NT2/D1 (cell line): Measurements from ENCODE around the gene INTS6L.

Source experiments
- SUZ12 ChIP-seq: IDR thresholded peaks from 2 replicates; pipeline ENCODE4 v1.6.1; 2011; ENCODE audit not compliant: insufficient read length, insufficient read depth; ENCODE audit errors: extremely low read depth
- YY1 ChIP-seq: IDR thresholded peaks from 2 replicates; pipeline ENCODE4 v1.6.1; 2011; ENCODE audit not compliant: insufficient read length, insufficient read depth
- ZNF274 ChIP-seq: IDR thresholded peaks from 2 replicates; pipeline ENCODE4 v1.6.1; 2011; ENCODE audit warnings: mild to moderate bottlenecking, low read depth, low read length

GRCh38 chrX:135497736-135498135 lies 22.7 kb upstream of the INTS6L start:
- no peak for TF ChIP-seq YY1
- TF ChIP-seq SUZ12, result no peak
- TF ChIP-seq ZNF274, result no peak
